ENCODE measurements around the gene RPTOR. TPM values are rescaled to one million over a fixed set of nuclear protein-coding genes. Genes with fewer than 3 reads are reported as not detected.

RPTOR gene
- polyA plus RNA-seq, 1 donor (not counting 4 experiments of a cell fraction or from before 2014, with no cell fraction given), result 4.0 TPM

GRCh38 chr17:80778716-80779115 is 234.1 kb downstream of the RPTOR start:
- Histone ChIP-seq H3K4me1 (ENCODE audit: control insufficient read depth, extremely low read depth, insufficient read depth, low read length) (no peaks in the 10 kb centered on the region), H3K79me2 (ENCODE audit: control insufficient read depth, insufficient read depth, low read length) (no peaks in the 10 kb centered on the region), H3K9me3 (ENCODE audit: control insufficient read depth, low read depth, low read length) (no peaks in the 10 kb centered on the region), H3K4me3 (ENCODE audit: control insufficient read depth in 2 of 3, extremely low read depth in 1 of 3, insufficient read depth in 2 of 3, low read depth in 1 of 3, low read length in 3 of 3) (no peak overlapping the region), H3K27me3 (ENCODE audit: control insufficient read depth, extremely low read depth, insufficient read depth, low read length) (no peaks in the 10 kb centered on the region), H3K27ac (ENCODE audit: control insufficient read depth, insufficient read depth, low read length) (no peak overlapping the region), H2AFZ (ENCODE audit: control insufficient read depth, low read length) (no peak overlapping the region), H4K20me1 (ENCODE audit: control insufficient read depth, extremely low read depth, insufficient read depth, low read length) (no peaks in the 10 kb centered on the region), H3K9ac (ENCODE audit: control insufficient read depth, extremely low read depth, insufficient read depth, low read length) (no peak overlapping the region), H3K9me1 (ENCODE audit: control insufficient read depth, extremely low read depth, insufficient read depth, low read length) (no peaks in the 10 kb centered on the region), H3K4me2 (ENCODE audit: control insufficient read depth, extremely low read depth, insufficient read depth, low read depth, low read length) (no peak overlapping the region), H3K36me3 (ENCODE audit: control insufficient read depth in 2 of 2, extremely low read depth in 1 of 2, insufficient read depth in 2 of 2, low read length in 2 of 2) (peaks cover 0 to 8% of the 10 kb centered on the region in 2 experiments)
- no peak for TF ChIP-seq CTCF (optimal IDR thresholded peaks at IDR 0.05 in 1 of 3, IDR thresholded peaks at IDR 0.05 in 1 of 3, conservative IDR thresholded peaks at IDR 0.05 in 1 of 3; ENCODE audit: extremely low read depth in 1 of 3, insufficient read depth in 2 of 3, low read length in 3 of 3)
- TF ChIP-seq EZH2 (IDR thresholded peaks at IDR 0.05; ENCODE audit: low read length), result no peak
- FAIRE-seq, result no peak
- dilution Hi-C loops (cut with MboI; ENCODE audit: extremely low pct_ligation_motif_present, low sequenced_read_pairs), result no loop called here
- no peak for DNase-seq (ENCODE audit: low read depth, low spot score)

DNA sequence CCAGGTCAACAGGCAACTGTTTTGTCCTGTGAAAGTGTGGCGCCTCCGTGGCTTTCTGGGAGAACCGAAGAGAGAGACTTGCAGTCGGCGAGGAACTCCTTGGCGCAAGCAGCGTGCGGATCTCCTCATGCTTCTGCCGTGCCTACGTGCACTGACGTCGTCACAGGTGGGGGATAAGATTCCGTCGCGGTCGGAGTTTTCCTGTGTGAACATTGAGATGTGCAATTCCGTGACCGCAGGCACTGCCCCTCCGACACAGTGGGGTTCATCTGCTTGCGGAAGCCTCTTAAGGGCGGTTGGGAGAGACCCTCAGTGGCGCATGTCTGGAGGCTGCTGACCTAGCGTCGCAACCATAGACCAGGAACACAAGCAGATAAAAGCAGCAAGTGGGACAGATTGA is 234.7 kb downstream of the RPTOR start:
- H4K20me1 ChIP-seq (ENCODE audit: control insufficient read depth, extremely low read depth, insufficient read depth, low read length), result no peaks in the 10 kb centered on the region
- no peak overlapping the region for H2AFZ ChIP-seq (ENCODE audit: control insufficient read depth, low read length)
- TF ChIP-seq CTCF (optimal IDR thresholded peaks at IDR 0.05 in 1 of 3, IDR thresholded peaks at IDR 0.05 in 1 of 3, conservative IDR thresholded peaks at IDR 0.05 in 1 of 3; ENCODE audit: extremely low read depth in 1 of 3, insufficient read depth in 2 of 3, low read length in 3 of 3) (no peak), EZH2 (IDR thresholded peaks at IDR 0.05; ENCODE audit: low read length) (no peak)
- H3K4me3 ChIP-seq (ENCODE audit: control insufficient read depth in 2 of 3, extremely low read depth in 1 of 3, insufficient read depth in 2 of 3, low read depth in 1 of 3, low read length in 3 of 3), result no peak overlapping the region
- FAIRE-seq, result no peak
- H3K9ac ChIP-seq (ENCODE audit: control insufficient read depth, extremely low read depth, insufficient read depth, low read length), result no peak overlapping the region
- peaks cover 0 to 8% of the 10 kb centered on the region in 2 experiments for H3K36me3 ChIP-seq (ENCODE audit: control insufficient read depth in 2 of 2, extremely low read depth in 1 of 2, insufficient read depth in 2 of 2, low read length in 2 of 2)
- H3K27ac ChIP-seq (ENCODE audit: control insufficient read depth, insufficient read depth, low read length), result no peak overlapping the region
- DNase-seq (ENCODE audit: low read depth, low spot score), result no peak
- no peaks in the 10 kb centered on the region for H3K9me3 ChIP-seq (ENCODE audit: control insufficient read depth, low read depth, low read length)
- no peaks in the 10 kb centered on the region for H3K4me1 ChIP-seq (ENCODE audit: control insufficient read depth, extremely low read depth, insufficient read depth, low read length)
- dilution Hi-C loops (cut with MboI; ENCODE audit: extremely low pct_ligation_motif_present, low sequenced_read_pairs), result no loop called here
- no peak overlapping the region for H3K4me2 ChIP-seq (ENCODE audit: control insufficient read depth, extremely low read depth, insufficient read depth, low read depth, low read length)
- no peaks in the 10 kb centered on the region for H3K27me3 ChIP-seq (ENCODE audit: control insufficient read depth, extremely low read depth, insufficient read depth, low read length)
- no peaks in the 10 kb centered on the region for H3K79me2 ChIP-seq (ENCODE audit: control insufficient read depth, insufficient read depth, low read length)
- H3K9me1 ChIP-seq (ENCODE audit: control insufficient read depth, extremely low read depth, insufficient read depth, low read length), result no peaks in the 10 kb centered on the region

Data from keratinocyte (primary cell).